WERI-Rb-1 (cell line): Measurements from ENCODE around the gene PPP2R2B.

Experiments
- DNase-seq: peaks from one replicate; pipeline ENCODE4 v3.0.0-alpha.2; 2020
- H3K27ac ChIP-seq: fragments of 250-450 bp; sonication (Bioruptor Pico); 2 replicates; pipeline ENCODE4 v1.5.1; 2020; ENCODE audit warnings: mild to moderate bottlenecking, moderate library complexity
- H3K27me3 ChIP-seq: fragments of 250-450 bp; sonication (Bioruptor Pico); 2 replicates; pipeline ENCODE4 v1.5.1; 2021; ENCODE audit warnings: mild to moderate bottlenecking, low read depth, moderate library complexity; ENCODE audit not compliant: insufficient read depth, severe bottlenecking
- H3K36me3 ChIP-seq: fragments of 250-450 bp; sonication (Bioruptor Pico); 2 replicates; pipeline ENCODE4 v1.5.1; 2020; ENCODE audit warnings: mild to moderate bottlenecking, moderate library complexity
- H3K4me3 ChIP-seq: 2 replicates; pipeline ENCODE4 v1.5.1; 2011; ENCODE audit warnings: low read depth, mild to moderate bottlenecking, control low read depth, low read length
- H3K9me3 ChIP-seq: fragments of 250-450 bp; sonication (Bioruptor Pico); 2 replicates; pipeline ENCODE4 v1.5.1; 2021; ENCODE audit warnings: mild to moderate bottlenecking, moderate library complexity; ENCODE audit not compliant: severe bottlenecking
- TF ChIP-seq, protein P1 (sequence below): IDR thresholded peaks from 2 replicates; pipeline ENCODE4 v1.5.1; 2011; ENCODE audit warnings: low read depth, mild to moderate bottlenecking, control low read depth, inconsistent platforms, low read length

The PPP2R2B gene

GRCh38 chr5:146873186-146873917 lies 5.2 kb downstream of the PPP2R2B start:
- H3K4me3 ChIP-seq: no peak overlapping the region
- H3K36me3 ChIP-seq: no peaks in the 10 kb centered on the region
- peaks cover 10% of the 10 kb centered on the region for H3K27me3 ChIP-seq
- no peak for DNase-seq
- H3K9me3 ChIP-seq: no peaks in the 10 kb centered on the region
- TF ChIP-seq, protein P1, sequence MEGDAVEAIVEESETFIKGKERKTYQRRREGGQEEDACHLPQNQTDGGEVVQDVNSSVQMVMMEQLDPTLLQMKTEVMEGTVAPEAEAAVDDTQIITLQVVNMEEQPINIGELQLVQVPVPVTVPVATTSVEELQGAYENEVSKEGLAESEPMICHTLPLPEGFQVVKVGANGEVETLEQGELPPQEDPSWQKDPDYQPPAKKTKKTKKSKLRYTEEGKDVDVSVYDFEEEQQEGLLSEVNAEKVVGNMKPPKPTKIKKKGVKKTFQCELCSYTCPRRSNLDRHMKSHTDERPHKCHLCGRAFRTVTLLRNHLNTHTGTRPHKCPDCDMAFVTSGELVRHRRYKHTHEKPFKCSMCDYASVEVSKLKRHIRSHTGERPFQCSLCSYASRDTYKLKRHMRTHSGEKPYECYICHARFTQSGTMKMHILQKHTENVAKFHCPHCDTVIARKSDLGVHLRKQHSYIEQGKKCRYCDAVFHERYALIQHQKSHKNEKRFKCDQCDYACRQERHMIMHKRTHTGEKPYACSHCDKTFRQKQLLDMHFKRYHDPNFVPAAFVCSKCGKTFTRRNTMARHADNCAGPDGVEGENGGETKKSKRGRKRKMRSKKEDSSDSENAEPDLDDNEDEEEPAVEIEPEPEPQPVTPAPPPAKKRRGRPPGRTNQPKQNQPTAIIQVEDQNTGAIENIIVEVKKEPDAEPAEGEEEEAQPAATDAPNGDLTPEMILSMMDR: no peak
- H3K27ac ChIP-seq: no peak overlapping the region

DNA sequence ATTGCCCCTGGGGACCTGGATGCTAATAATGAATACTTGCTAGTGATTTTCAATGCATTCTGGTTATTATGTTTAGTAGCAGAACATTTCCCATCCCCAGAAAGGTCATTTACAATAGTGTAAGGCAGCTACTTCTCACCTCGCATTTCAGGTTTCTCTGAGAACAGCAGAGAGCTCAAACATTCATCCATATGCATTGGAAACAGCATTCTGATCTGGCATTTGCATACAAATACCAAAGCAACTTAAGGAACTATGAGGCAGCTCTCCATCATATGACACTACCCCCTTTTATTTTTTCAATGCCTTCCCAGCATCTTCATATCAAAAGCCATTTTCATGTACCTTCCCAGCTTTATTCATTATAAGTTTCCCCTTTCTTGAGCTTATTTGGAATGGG lies 6.4 kb downstream of the PPP2R2B start:
- Histone ChIP-seq H3K9me3 (no peaks in the 10 kb centered on the region), H3K27ac (no peak overlapping the region), H3K27me3 (peaks cover 2% of the 10 kb centered on the region), H3K4me3 (no peak overlapping the region), H3K36me3 (no peaks in the 10 kb centered on the region)
- TF ChIP-seq, protein P1: no peak
- no peak for DNase-seq

DNA sequence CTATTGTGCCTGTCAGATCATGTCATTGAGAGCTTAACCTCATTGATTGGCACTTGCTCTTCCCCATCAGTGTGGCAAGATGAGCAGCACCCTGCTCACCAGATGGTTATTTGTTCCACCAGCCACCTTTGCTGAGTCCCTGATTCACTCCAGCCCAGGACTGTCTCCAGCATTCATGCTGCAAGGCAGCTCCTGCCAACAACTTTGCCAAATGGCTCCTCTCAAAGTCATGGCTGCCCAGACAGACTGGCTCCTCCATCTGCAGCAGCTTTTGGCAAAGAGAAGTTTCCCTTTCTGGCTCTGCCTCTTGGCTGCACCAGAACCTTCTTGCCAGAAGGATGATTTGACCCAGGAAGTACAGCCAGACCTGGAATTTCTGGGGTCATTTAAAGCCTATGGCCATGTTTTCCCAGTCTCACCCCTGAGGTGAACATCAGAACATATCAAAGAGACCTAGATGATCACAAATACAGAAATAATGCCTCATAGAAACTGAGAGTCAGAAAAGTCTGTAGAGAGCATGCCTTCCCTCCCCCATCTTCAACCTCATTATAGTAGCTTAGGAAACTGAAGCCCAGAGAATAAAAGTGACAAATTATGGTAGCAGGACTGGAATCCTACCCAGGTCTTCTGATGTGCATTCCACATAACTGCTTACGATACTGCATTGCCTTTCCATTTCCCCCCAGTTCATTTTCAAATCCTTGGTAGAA lies 10.4 kb downstream of the PPP2R2B start:
- TF ChIP-seq, protein P1: no peak
- Histone ChIP-seq H3K36me3 (no peaks in the 10 kb centered on the region), H3K9me3 (no peaks in the 10 kb centered on the region), H3K4me3 (no peak overlapping the region), H3K27ac (no peak overlapping the region), H3K27me3 (no peaks in the 10 kb centered on the region)
- no peak for DNase-seq

- Histone ChIP-seq H3K4me3 (no peak overlapping the region), H3K27ac (no peak overlapping the region), H3K36me3 (no peaks in the 10 kb centered on the region), H3K27me3 (no peaks in the 10 kb centered on the region), H3K9me3 (no peaks in the 10 kb centered on the region)
- DNase-seq: no peak
- TF ChIP-seq, protein P1: no peak
Measured at GRCh38 chr5:146866263-146866662, 12.3 kb downstream of the PPP2R2B start.

- Histone ChIP-seq H3K36me3 (no peaks in the 10 kb centered on the region), H3K27me3 (no peaks in the 10 kb centered on the region), H3K4me3 (no peak overlapping the region), H3K9me3 (no peaks in the 10 kb centered on the region), H3K27ac (no peak overlapping the region)
- TF ChIP-seq, protein P1: no peak
- DNase-seq: no peak
Measured at GRCh38 chr5:146862641-146863040, 15.9 kb downstream of the PPP2R2B start.
